GM19239 (cell line): ENCODE results near the gene F2.
"Not testable (repeated sequence)": the region's sequence is repeated elsewhere in the genome, so short reads cannot be mapped to it uniquely, and the experiment has no call there.

Experiments
- DNase-seq: peaks from one replicate; pipeline ENCODE4 v3.0.0; 2011; ENCODE audit warnings: low spot score; ENCODE audit not compliant: insufficient read length
- FAIRE-seq: peaks from 2 replicates; lab custom pipeline; 2011; peaks lifted over from hg19 to GRCh38; lab: Jason Lieb, UNC

F2 gene

GRCh38 chr11:46710821-46711269 is 8.2 kb upstream of the F2 start:
- DNase-seq (no peak), FAIRE-seq (no peak)

GRCh38 chr11:46711303-46711702 is 7.7 kb upstream of the F2 start:
- no peak for DNase-seq
- no peak for FAIRE-seq

- DNase-seq, result no peak
- FAIRE-seq, result no peak
Observed at GRCh38 chr11:46712874-46713576, 6.0 kb upstream of the F2 start.

GRCh38 chr11:46717825-46718154 is 1.2 kb upstream of the F2 start:
- FAIRE-seq, DNase-seq: not testable (repeated sequence)

GRCh38 chr11:46718155-46719019 is 626 bp upstream of the F2 start:
- DNase-seq, result no peak
- FAIRE-seq, result no peak

GRCh38 chr11:46719543-46720218 is 668 bp downstream of the F2 start:
- no peak for DNase-seq
- no peak for FAIRE-seq

- no peak for FAIRE-seq
- DNase-seq, result no peak
Observed at GRCh38 chr11:46721286-46721685, 2.3 kb downstream of the F2 start.

- FAIRE-seq (no peak), DNase-seq (no peak)
Observed at GRCh38 chr11:46722566-46723358, 3.7 kb downstream of the F2 start.

GRCh38 chr11:46723359-46723680 is 4.3 kb downstream of the F2 start:
- no peak for FAIRE-seq
- no peak for DNase-seq

- FAIRE-seq (no peak), DNase-seq (no peak)
Observed at GRCh38 chr11:46724088-46724487, 5.1 kb downstream of the F2 start.

- FAIRE-seq, result no peak
- DNase-seq, result no peak
Observed at GRCh38 chr11:46725338-46726205, 6.6 kb downstream of the F2 start.

GRCh38 chr11:46726206-46726862 is 7.3 kb downstream of the F2 start:
- FAIRE-seq (no peak), DNase-seq (no peak)

GRCh38 chr11:46727952-46728658 is 9.1 kb downstream of the F2 start:
- FAIRE-seq (no peak), DNase-seq (no peak)

GRCh38 chr11:46728659-46729040 is 9.6 kb downstream of the F2 start:
- DNase-seq (no peak), FAIRE-seq (no peak)

GRCh38 chr11:46729110-46730027 is 10.4 kb downstream of the F2 start:
- DNase-seq (no peak), FAIRE-seq (no peak)

- no peak for DNase-seq
- no peak for FAIRE-seq
Observed at GRCh38 chr11:46731545-46731944, 12.5 kb downstream of the F2 start.

- no peak for DNase-seq
- FAIRE-seq, result no peak
Observed at GRCh38 chr11:46733234-46733633, 14.2 kb downstream of the F2 start.
